Prostate gland (tissue), 2 donors: Measurements from ENCODE around the gene ZDHHC4. TPM values are rescaled to one million over a fixed set of nuclear protein-coding genes. Genes with fewer than 3 reads are reported as not detected.

Experiments used
- DNase-seq: peaks from one replicate; pipeline ENCODE4 v3.0.0-alpha.2; 2019; ENCODE audit warnings: low spot score
- H3K27ac ChIP-seq, 2 donors: fragments of 200-600 bp; sonication (generic); 2 replicates each; pipeline ENCODE4 v1.5.1; 2017 to 2019
- H3K27me3 ChIP-seq: fragments of 200-600 bp; sonication (generic); replicated peaks from 2 replicates; pipeline ENCODE4 v1.5.1; 2019; ENCODE audit not compliant: insufficient read depth
- H3K36me3 ChIP-seq, 2 donors: fragments of 200-600 bp; sonication (generic); 1 replicate in 1 of 2; 2 replicates in 1 of 2; pipeline versions ENCODE4 v1.5.1 to v1.8.1; 2017 to 2019
- H3K4me1 ChIP-seq: fragments of 200-600 bp; sonication (generic); replicated peaks from 2 replicates; pipeline ENCODE4 v1.5.1; 2019
- H3K4me3 ChIP-seq, 2 donors: fragments of 200-600 bp; sonication (generic); 2 replicates each; pipeline ENCODE4 v1.5.1; 2017 to 2019
- H3K9me3 ChIP-seq: fragments of 200-600 bp; sonication (generic); 2 replicates; pipeline ENCODE4 v1.5.1; 2017
- POLR2A ChIP-seq: fragments of 450-650 bp; IDR thresholded peaks from one replicate; pipeline ENCODE4 v1.6.1; 2016; ENCODE audit warnings: antibody characterized with exemption, mild to moderate bottlenecking
- POLR2AphosphoS5 ChIP-seq: sonication (generic); formaldehyde crosslinking; IDR thresholded peaks from one replicate; pipeline ENCODE4 v1.6.1; 2017; ENCODE audit warnings: antibody characterized with exemption
- WGBS: methylation state at CpG from one replicate; pipeline ENCODE4 v1.1.5; 2018; 5-methylcytosine and 5-hydroxymethylcytosine counted together
- intact Hi-C: fragments of 100-400 bp; cut with DNase I; formaldehyde crosslinking; loops from one replicate; pipeline ENCODE4 v1.14.2; 2022
- total RNA-seq, 2 donors: library from RNA; depleted of rRNA; stranded (reverse); fragments of >200 nt; gene quantifications; one replicate each; pipeline ENCODE4 v1.1.0, GENCODE V29; 2016
- TF ChIP-seq, protein P1 (sequence below), 4 experiments: fragments of 200-600 bp in 2 of 4; fragments of 450-650 bp in 2 of 4; sonication (generic) in 2 of 4; IDR thresholded peaks; 1 replicate in 3 of 4; 2 replicates in 1 of 4; pipeline ENCODE4 v1.5.1; 2016 to 2019; ENCODE audit warnings: antibody characterized with exemption in 4 of 4, mild to moderate bottlenecking in 2 of 4, moderate library complexity in 2 of 4

Gene ZDHHC4
- total RNA-seq, 2 donors from 2014 or later: 69.9 to 73.3 TPM

DNA sequence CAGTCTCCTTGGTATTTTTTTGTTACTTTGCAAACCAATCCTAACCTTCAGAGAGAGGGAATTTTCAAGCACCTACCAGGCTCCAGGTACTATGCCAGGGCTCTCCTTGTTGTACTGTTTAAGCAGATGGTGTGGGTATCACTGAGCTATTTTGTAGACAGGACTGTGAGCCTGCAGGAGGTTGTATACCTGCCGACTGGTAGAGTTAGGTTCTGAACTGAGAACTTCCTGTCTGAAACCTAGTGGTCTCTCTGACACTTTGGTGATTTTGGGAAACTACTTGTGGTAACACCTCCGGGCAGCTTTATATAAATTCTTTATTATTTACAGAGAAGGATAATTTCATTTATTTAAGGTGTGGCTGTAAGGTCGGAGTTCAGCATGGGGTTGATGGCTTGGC is 42.7 kb downstream of the ZDHHC4 start:
- no peak for TF ChIP-seq POLR2AphosphoS5
- TF ChIP-seq POLR2A: no peak
- TF ChIP-seq, protein P1, sequence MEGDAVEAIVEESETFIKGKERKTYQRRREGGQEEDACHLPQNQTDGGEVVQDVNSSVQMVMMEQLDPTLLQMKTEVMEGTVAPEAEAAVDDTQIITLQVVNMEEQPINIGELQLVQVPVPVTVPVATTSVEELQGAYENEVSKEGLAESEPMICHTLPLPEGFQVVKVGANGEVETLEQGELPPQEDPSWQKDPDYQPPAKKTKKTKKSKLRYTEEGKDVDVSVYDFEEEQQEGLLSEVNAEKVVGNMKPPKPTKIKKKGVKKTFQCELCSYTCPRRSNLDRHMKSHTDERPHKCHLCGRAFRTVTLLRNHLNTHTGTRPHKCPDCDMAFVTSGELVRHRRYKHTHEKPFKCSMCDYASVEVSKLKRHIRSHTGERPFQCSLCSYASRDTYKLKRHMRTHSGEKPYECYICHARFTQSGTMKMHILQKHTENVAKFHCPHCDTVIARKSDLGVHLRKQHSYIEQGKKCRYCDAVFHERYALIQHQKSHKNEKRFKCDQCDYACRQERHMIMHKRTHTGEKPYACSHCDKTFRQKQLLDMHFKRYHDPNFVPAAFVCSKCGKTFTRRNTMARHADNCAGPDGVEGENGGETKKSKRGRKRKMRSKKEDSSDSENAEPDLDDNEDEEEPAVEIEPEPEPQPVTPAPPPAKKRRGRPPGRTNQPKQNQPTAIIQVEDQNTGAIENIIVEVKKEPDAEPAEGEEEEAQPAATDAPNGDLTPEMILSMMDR (IDR thresholded peaks at IDR 0.05): no peak
- Histone ChIP-seq H3K4me1 (no peaks in the 10 kb centered on the region), H3K36me3 (peaks cover 0 to 18% of the 10 kb centered on the region in 2 donors), H3K27me3 (no peaks in the 10 kb centered on the region), H3K27ac (no peak overlapping the region), H3K4me3 (no peak overlapping the region), H3K9me3 (no peaks in the 10 kb centered on the region)
- DNase-seq: no peak
- WGBS: 71% methylated on average over 3 of the region's 3 CpGs
- intact Hi-C loops: no loop called here

DNA sequence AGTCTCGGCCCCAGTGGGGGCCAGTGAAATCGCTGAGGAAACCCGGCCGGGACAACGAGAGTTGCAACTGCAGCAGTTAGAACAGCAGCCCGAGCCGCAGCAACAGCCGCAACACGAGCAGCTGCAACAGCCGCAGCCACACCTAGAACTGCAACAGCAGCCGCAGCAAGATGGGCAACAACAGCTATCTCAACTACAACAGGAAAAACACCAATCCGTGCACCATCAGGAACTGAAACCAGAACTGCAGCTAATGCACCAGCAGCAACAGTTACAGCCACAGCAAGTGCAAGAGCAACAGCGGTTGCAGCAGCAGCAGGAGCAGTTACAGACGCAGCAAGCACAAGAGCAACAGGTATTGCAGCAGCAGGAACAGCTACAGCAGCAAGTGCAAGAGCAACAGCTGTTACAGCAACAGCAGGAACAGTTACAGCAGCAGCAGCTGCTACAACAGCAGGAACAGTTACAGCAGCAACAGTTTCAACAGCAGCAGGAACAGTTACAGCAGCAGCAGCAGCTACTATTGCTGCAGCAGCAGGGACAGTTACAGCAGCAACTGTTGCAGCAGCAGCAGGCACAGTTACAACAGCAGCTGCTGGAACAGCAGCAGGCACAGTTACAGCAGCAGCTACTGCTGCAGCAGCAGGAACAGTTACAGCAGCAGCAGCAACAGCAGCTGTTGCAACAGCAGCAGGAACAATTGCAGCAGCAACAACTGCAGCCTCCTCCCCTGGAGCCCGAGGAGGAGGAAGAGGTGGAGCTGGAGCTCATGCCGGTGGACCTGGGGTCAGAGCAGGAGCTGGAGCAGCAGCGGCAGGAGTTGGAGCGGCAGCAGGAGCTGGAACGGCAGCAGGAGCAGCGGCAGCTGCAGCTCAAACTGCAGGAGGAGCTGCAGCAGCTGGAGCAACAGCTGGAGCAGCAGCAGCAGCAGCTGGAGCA is 44.2 kb downstream of the ZDHHC4 start:
- no peak for TF ChIP-seq POLR2AphosphoS5
- TF ChIP-seq, protein P1 (IDR thresholded peaks at IDR 0.05): no peak
- TF ChIP-seq POLR2A: no peak
- no peaks in the 10 kb centered on the region for H3K27me3 ChIP-seq
- no peak overlapping the region for H3K4me3 ChIP-seq
- no peaks in the 10 kb centered on the region for H3K9me3 ChIP-seq
- intact Hi-C loops: no loop called here
- H3K4me1 ChIP-seq: no peaks in the 10 kb centered on the region
- no peak for DNase-seq
- peaks cover 0 to 18% of the 10 kb centered on the region in 2 donors for H3K36me3 ChIP-seq
- 94% methylated on average over 20 of the region's 20 CpGs for WGBS
- no peak overlapping the region for H3K27ac ChIP-seq

DNA sequence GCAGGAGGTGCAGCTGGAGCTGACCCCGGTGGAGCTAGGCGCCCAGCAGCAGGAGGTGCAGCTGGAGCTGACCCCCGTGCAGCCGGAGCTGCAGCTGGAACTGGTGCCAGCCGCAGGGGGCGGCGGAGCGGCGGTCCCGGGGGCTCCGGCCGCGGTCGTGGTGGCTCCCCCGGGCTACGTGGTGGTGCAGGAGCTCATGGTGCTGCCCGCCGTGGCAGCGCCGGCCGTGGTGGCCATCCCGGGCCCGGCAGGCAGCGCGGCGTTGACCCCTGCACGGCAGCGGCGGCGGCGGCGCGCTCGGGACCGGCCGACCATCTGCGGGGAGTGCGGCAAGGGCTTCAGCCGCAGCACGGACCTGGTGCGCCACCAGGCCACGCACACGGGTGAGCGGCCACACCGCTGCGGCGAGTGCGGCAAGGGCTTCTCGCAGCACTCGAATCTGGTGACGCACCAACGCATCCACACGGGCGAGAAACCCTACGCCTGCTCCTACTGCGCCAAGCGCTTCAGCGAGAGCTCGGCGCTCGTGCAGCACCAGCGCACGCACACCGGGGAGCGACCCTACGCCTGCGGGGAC is 45.0 kb downstream of the ZDHHC4 start:
- Histone ChIP-seq H3K27ac (no peak overlapping the region), H3K9me3 (no peaks in the 10 kb centered on the region), H3K4me3 (no peak overlapping the region), H3K4me1 (no peaks in the 10 kb centered on the region), H3K27me3 (no peaks in the 10 kb centered on the region), H3K36me3 (peaks cover 0 to 18% of the 10 kb centered on the region in 2 donors)
- intact Hi-C loops: no loop called here
- TF ChIP-seq, protein P1 (IDR thresholded peaks at IDR 0.05): no peak
- TF ChIP-seq POLR2AphosphoS5 (no peak), POLR2A (no peak)
- WGBS: 96% methylated on average over 66 of the region's 67 CpGs
- no peak for DNase-seq

DNA sequence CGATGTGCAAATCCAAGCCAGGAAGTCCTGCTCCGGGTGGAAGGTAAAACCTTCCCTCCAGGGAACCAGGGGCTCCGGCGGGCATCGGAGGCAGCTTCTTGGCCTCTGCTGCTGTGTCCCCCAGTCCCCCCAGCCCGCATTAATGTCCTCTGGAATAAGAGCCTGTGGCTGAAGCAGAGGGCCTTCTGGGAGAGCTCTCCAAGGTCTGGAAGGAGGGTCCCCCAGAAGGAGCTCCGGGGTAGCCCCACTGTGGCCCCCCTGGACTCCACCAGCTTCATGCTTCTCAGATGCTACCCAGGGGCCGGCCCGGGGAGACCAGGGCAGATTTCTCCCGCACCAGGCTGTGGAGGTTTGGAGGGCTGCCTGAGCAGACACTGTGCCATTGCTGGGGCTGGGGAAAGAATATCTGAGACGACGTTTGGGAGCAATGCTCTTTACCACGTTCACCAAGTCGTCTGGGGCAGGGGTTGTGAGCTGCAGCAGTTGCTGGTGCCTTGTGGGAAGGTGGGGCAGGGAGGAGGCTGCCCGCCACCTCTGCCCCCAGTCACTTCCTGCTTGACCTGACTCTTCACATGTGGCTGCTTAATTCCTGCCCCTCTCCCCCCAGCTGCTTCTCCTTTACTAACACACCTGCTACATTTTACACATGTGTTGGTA is 46.5 kb downstream of the ZDHHC4 start:
- Histone ChIP-seq H3K4me1 (no peaks in the 10 kb centered on the region), H3K27me3 (no peaks in the 10 kb centered on the region), H3K9me3 (no peaks in the 10 kb centered on the region), H3K36me3 (peaks cover 0 to 18% of the 10 kb centered on the region in 2 donors), H3K27ac (no peak overlapping the region), H3K4me3 (no peak overlapping the region)
- 78% methylated on average over 15 of the region's 15 CpGs for WGBS
- TF ChIP-seq, protein P1 (IDR thresholded peaks at IDR 0.05): no peak
- TF ChIP-seq POLR2AphosphoS5 (no peak), POLR2A (no peak)
- no peak for DNase-seq
- intact Hi-C loops: no loop called here
